HepG2 (cell line): Measurements from ENCODE around the gene REEP6. TPM values are rescaled to one million over a fixed set of nuclear protein-coding genes. Genes with fewer than 3 reads are reported as not detected.

Source experiments
- GABPB1 ChIP-seq: IDR thresholded peaks from 2 replicates; pipeline ENCODE4 v1.6.1; 2016; ENCODE audit warnings: mild to moderate bottlenecking, missing genetic modification reagents, moderate library complexity, missing compliant biosample characterization
- HOXA3 ChIP-seq: sonication (generic); formaldehyde crosslinking; IDR thresholded peaks from 2 replicates; pipeline ENCODE4 v1.5.0; 2020; ENCODE audit warnings: missing genetic modification reagents
- RAD21 ChIP-seq: fragments of 450-650 bp; formaldehyde crosslinking; IDR thresholded peaks from 2 replicates; pipeline ENCODE4 v1.5.0; 2020; ENCODE audit warnings: mild to moderate bottlenecking
- SALL1 ChIP-seq: sonication (generic); formaldehyde crosslinking; IDR thresholded peaks from 2 replicates; pipeline ENCODE4 v1.8.0; 2022; ENCODE audit warnings: mild to moderate bottlenecking, missing genetic modification reagents
- ZFP90 ChIP-seq: sonication (generic); formaldehyde crosslinking; IDR thresholded peaks from 2 replicates; pipeline ENCODE4 v1.8.0; 2022; ENCODE audit warnings: missing genetic modification reagents, mild to moderate bottlenecking, inconsistent platforms, borderline replicate concordance
- ZFX ChIP-seq: sonication (generic); formaldehyde crosslinking; IDR thresholded peaks from 2 replicates; pipeline ENCODE4 v1.4.0; 2020; ENCODE audit warnings: mild to moderate bottlenecking, low read depth, missing genetic modification reagents, moderate library complexity
- ZNF143 ChIP-seq: sonication (generic); formaldehyde crosslinking; IDR thresholded peaks from 2 replicates; pipeline ENCODE4 v1.4.0; 2020; ENCODE audit warnings: missing genetic modification reagents
- ZNF30 ChIP-seq: sonication (generic); formaldehyde crosslinking; IDR thresholded peaks from 2 replicates; pipeline ENCODE4 v1.5.0; 2020; ENCODE audit warnings: mild to moderate bottlenecking, missing genetic modification reagents
- polyA plus RNA-seq, 8 experiments: library from polyadenylated mRNA; depleted of rRNA in 3 of 8; stranded (reverse) in 7 of 8; unstranded in 1 of 8; fragments of >200 nt; fragmentation: Illumina TruSeq in 4 of 8; extraction: Trizol in 4 of 8; gene quantifications; 2 replicates each; pipeline versions ENCODE4 v1.2.1 to v1.2.3, GENCODE V29; 2011 to 2016; ENCODE audit warnings: low read depth in 4 of 8, missing spikeins in 1 of 8, mixed read lengths in 1 of 8; ENCODE audit not compliant: insufficient read depth in 1 of 8
- total RNA-seq, 5 experiments: library from RNA; depleted of rRNA; stranded (reverse); fragments of >200 nt; fragmentation: Illumina TruSeq; extraction: Trizol; gene quantifications; 2 replicates each; pipeline ENCODE4 v1.2.3, GENCODE V29; 2016; ENCODE audit warnings: low read depth in 1 of 5
- TF ChIP-seq, protein P1 (sequence below): IDR thresholded peaks from 2 replicates; pipeline ENCODE4 v1.6.1; 2016; ENCODE audit warnings: missing compliant biosample characterization, missing genetic modification reagents, borderline replicate concordance
- TF ChIP-seq, protein P2 (sequence below): sonication (generic); formaldehyde crosslinking; IDR thresholded peaks from 2 replicates; pipeline ENCODE4 v1.5.1; 2020; ENCODE audit warnings: missing genetic modification reagents, mild to moderate bottlenecking, borderline replicate concordance
- TF ChIP-seq, protein P3 (sequence below): IDR thresholded peaks from 2 replicates; pipeline ENCODE4 v1.6.1; 2016; ENCODE audit warnings: mild to moderate bottlenecking
- TF ChIP-seq, protein P4 (sequence below): sonication (generic); formaldehyde crosslinking; IDR thresholded peaks from 2 replicates; pipeline ENCODE4 v1.5.0; 2020; ENCODE audit warnings: mild to moderate bottlenecking, missing genetic modification reagents, borderline replicate concordance

REEP6 gene
- total and polyA plus RNA-seq, 2 of the 13 experiments (the other 11 are each of a cell fraction or from before 2014, with no cell fraction given): 10.0 to 28.8 TPM

DNA sequence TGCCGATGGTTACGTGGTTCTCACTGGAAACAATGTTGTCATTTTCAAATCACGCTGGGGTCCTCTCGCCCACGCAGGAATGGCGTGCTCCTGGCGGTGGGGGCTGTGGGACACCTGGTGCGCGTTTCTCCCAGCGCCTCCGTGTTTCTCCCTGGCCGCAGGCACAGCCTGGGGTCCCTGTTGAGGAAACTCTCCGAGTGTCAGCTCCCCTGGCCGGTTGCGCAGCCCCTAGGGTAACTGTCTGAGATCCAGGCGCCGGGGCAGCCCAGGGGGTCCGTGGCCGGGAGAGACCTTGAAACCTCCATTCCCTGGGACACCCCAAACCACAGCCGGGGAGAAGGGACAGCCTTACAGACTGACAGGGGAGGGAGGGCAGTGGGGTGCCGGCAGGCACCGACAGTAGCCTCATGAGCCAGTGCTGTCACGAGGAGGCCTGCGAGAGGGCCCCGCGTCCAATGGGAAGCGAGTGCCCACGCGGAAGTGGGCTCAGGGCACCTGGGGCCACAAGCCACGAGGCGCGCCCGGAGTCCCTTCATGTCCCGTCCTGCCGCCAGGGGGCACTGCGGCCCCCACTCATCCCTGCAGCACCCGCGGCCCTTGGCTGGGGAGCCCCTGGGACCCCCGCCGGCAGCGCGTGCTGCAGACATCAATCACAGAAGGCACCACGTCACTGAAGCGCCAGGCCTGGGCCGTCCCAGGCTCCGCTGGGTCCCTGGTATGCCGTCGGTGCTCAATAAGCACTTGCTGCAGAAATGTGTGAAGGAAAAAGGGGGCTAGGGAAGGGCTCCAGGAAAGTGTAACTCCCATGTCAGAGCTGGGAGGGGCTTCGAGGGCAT, 12.3 kb downstream of the REEP6 start (continued):
- TF ChIP-seq RAD21 (CRISPR knock-in tag): peak; percentile 50; the same call in 1 of the 2 replicates
- TF ChIP-seq HOXA3 (CRISPR knock-in tag): peak; percentile 51
- TF ChIP-seq, protein P1, sequence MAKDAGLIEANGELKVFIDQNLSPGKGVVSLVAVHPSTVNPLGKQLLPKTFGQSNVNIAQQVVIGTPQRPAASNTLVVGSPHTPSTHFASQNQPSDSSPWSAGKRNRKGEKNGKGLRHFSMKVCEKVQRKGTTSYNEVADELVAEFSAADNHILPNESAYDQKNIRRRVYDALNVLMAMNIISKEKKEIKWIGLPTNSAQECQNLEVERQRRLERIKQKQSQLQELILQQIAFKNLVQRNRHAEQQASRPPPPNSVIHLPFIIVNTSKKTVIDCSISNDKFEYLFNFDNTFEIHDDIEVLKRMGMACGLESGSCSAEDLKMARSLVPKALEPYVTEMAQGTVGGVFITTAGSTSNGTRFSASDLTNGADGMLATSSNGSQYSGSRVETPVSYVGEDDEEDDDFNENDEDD: peak; percentile 73
- TF ChIP-seq, protein P2, sequence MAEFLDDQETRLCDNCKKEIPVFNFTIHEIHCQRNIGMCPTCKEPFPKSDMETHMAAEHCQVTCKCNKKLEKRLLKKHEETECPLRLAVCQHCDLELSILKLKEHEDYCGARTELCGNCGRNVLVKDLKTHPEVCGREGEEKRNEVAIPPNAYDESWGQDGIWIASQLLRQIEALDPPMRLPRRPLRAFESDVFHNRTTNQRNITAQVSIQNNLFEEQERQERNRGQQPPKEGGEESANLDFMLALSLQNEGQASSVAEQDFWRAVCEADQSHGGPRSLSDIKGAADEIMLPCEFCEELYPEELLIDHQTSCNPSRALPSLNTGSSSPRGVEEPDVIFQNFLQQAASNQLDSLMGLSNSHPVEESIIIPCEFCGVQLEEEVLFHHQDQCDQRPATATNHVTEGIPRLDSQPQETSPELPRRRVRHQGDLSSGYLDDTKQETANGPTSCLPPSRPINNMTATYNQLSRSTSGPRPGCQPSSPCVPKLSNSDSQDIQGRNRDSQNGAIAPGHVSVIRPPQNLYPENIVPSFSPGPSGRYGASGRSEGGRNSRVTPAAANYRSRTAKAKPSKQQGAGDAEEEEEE (CRISPR knock-in tag): no peak
- TF ChIP-seq ZNF30 (CRISPR knock-in tag): peak; percentile 72; the same call in 1 of the 2 replicates
- TF ChIP-seq GABPB1 (CRISPR knock-in tag): peak; percentile 69; the same call in 1 of the 2 replicates
- TF ChIP-seq ZFP90 (CRISPR knock-in tag): peak; percentile 71; the same call in 1 of the 2 replicates
- TF ChIP-seq SALL1 (CRISPR knock-in tag): peak; percentile 78
- TF ChIP-seq, protein P3, sequence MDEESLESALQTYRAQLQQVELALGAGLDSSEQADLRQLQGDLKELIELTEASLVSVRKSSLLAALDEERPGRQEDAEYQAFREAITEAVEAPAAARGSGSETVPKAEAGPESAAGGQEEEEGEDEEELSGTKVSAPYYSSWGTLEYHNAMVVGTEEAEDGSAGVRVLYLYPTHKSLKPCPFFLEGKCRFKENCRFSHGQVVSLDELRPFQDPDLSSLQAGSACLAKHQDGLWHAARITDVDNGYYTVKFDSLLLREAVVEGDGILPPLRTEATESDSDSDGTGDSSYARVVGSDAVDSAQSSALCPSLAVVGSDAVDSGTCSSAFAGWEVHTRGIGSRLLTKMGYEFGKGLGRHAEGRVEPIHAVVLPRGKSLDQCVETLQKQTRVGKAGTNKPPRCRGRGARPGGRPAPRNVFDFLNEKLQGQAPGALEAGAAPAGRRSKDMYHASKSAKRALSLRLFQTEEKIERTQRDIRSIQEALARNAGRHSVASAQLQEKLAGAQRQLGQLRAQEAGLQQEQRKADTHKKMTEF (CRISPR knock-in tag): peak; percentile 36; the same call in 1 of the 2 replicates
- TF ChIP-seq, protein P4, sequence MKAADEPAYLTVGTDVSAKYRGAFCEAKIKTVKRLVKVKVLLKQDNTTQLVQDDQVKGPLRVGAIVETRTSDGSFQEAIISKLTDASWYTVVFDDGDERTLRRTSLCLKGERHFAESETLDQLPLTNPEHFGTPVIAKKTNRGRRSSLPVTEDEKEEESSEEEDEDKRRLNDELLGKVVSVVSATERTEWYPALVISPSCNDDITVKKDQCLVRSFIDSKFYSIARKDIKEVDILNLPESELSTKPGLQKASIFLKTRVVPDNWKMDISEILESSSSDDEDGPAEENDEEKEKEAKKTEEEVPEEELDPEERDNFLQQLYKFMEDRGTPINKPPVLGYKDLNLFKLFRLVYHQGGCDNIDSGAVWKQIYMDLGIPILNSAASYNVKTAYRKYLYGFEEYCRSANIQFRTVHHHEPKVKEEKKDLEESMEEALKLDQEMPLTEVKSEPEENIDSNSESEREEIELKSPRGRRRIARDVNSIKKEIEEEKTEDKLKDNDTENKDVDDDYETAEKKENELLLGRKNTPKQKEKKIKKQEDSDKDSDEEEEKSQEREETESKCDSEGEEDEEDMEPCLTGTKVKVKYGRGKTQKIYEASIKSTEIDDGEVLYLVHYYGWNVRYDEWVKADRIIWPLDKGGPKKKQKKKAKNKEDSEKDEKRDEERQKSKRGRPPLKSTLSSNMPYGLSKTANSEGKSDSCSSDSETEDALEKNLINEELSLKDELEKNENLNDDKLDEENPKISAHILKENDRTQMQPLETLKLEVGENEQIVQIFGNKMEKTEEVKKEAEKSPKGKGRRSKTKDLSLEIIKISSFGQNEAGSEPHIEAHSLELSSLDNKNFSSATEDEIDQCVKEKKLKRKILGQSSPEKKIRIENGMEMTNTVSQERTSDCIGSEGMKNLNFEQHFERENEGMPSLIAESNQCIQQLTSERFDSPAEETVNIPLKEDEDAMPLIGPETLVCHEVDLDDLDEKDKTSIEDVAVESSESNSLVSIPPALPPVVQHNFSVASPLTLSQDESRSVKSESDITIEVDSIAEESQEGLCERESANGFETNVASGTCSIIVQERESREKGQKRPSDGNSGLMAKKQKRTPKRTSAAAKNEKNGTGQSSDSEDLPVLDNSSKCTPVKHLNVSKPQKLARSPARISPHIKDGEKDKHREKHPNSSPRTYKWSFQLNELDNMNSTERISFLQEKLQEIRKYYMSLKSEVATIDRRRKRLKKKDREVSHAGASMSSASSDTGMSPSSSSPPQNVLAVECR (CRISPR knock-in tag): peak; percentile 63; the same call in 1 of the 2 replicates
- peak; percentile 37; the same call in 1 of the 2 replicates for TF ChIP-seq ZNF143 (CRISPR knock-in tag)
- TF ChIP-seq ZFX (CRISPR knock-in tag): peak; percentile 28; the same call in 1 of the 2 replicates
